Raji (cell line): ENCODE results near the gene OGG1.

Experiments used
- POLR2A ChIP-seq: IDR thresholded peaks from 2 replicates; pipeline ENCODE4 v1.6.1; 2011; ENCODE audit warnings: low read depth, low read length, control low read depth; ENCODE audit not compliant: insufficient read depth

OGG1 gene

GRCh38 chr3:9786209-9786739, 36.5 kb downstream of the OGG1 start:
- TF ChIP-seq POLR2A, result no peak

DNA sequence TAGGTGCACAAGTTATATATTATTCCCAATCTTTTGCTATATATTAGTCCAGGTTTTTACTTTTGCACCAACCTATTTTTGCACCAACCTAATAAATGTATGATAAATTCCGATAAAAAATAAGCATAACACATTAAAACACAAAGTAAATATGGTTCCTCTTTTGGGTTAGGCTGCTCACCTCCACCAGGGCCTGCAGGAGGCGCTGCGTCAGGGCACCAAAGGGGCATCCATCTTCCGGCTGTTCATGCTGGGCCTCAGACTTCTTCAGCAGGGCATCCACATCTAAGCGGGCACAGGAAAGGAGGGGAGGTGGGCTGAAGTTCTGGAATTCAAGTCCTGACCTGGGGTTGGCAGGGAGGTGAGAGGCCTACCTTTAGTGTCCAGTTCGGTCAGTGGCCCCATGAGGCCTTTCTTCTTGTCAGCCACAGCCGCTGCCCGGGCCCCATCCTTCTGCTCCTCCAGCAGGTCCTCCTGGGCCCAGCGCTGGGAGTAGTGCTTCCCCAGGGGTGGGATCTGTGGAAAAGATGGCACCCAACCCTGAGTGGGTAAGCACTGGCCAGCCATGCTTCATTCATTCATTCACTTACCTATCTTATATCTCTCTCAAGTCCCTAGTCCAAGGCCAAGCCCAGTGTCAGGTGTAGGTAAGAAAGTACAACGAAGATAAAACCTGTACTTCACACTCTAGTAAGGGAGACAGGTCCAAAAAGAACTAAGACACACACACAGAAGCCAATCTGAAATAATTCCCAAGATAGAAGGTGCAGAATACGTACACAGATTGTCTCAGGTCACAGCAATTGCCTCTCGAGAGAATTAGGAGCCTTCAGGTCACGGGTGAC, 37.3 kb downstream of the OGG1 start:
- TF ChIP-seq POLR2A, result no peak

DNA sequence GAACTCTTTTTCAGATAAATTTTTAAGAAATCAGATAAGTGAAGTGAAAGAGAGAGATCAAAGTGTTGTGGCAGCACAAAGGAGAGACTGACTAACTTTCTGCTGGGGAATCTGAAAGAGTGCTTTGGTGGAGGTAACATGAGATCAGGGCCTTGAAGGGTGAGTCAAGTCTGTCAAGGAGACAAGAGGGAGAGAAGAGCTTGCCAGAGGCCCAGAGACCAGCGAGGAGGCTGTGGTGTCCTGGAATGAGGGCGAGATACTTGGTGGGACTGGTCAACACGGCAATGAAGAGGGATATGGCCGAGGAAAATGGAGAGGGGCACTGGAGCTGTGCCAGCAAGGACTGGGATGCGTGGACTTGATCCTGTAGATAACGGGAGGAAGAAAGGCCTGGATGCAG, 38.0 kb downstream of the OGG1 start:
- TF ChIP-seq POLR2A, result no peak

GRCh38 chr3:9791127-9791526, 41.4 kb downstream of the OGG1 start:
- TF ChIP-seq POLR2A, result 0 out of 2 replicates have a peak, but pooled peaks have one; percentile 11

DNA sequence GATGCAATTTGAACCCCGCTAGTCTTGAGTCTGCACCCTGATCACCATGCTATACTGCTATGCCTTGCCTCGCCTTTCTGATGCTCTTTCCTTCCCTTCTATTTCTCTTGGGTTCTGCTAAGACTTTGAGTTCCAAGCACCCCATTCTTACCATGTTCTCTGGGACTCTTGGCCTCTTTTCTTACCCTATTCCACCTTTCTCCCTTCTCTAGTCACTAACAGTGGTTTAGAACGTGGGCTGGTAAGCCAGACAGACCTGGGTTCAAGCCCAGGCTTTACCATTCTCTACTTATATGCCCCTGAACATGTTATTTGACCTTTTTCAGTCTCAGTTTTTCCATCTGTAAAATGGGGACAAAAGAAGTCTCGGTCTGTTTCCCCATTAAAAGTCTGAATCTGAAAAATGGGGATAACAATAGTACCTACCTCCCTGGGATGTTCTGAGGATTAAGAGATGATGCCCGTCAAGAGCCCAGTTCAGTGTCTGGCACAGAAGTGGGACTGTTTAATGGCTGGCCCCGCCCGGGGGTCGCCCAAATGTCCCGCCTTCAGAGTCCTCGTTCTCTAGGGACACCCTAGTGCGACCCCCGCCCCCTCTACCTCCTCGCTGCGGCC, 42.1 kb downstream of the OGG1 start:
- peak; percentile 41; the same call in 1 of the 2 replicates for TF ChIP-seq POLR2A

GRCh38 chr3:9792405-9793160, 42.8 kb downstream of the OGG1 start, which contains the start of the genes ARPC4 and TADA3:
ARPC4 (plus strand) TSS chr3:9793082; CDS start chr3:9793122, 40 bp downstream.
TADA3 (minus strand) TSS chr3:9792473; CDS start chr3:9791466, 1,007 bp downstream.
- TF ChIP-seq POLR2A, result peak; percentile 70

DNA sequence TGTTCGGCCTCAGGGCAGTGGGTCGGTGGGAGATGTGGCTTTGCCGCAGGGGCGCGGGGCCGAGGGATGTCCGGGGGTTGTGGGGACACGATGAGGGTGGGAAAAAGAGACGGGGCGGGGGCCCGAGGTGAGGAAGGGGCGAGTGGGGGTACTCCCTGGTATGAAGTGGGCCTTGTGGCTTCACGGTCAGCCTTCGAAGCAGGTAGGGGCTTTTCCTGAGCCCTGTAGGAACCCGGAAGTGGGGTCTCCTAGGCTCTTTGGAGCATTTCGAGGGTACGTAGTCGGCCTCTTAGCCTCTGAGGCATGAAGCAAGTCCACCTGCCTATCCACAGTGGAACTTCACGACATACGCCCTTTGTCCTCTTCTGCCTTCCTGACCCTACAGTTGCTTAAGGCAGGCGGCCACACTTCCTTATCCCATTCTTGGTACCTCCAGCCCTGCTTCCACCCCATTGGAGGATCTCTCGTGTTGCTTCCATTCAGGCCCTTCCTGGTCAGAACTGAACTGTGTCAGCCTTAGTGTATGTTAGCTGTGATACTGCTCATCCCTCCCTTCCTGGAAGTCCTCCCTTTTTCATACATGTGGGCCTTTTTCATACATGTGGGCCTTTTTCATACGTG, 43.5 kb downstream of the OGG1 start:
- no peak; the same call in 1 of the 2 replicates for TF ChIP-seq POLR2A

GRCh38 chr3:9794400-9794799, 44.6 kb downstream of the OGG1 start:
- no peak for TF ChIP-seq POLR2A

DNA sequence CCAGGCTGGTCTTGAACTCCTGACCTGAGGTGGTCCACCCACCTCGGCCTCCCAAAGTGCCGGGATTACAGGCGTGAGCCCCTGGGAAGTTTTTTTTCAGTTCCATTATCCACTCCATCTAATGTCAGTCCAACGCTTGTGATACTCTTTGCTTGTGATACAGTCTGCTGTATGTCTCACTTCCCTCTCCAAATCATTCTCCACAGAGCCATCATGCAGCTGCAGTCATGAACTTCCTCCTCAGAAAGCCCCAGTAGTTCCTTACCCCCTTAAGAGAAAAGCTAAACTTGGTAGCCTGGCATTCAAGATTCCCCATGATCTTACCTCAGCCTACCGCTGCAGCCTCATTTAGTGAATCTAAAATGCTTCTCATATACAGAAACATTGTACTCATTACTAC, 45.5 kb downstream of the OGG1 start:
- TF ChIP-seq POLR2A, result no peak

DNA sequence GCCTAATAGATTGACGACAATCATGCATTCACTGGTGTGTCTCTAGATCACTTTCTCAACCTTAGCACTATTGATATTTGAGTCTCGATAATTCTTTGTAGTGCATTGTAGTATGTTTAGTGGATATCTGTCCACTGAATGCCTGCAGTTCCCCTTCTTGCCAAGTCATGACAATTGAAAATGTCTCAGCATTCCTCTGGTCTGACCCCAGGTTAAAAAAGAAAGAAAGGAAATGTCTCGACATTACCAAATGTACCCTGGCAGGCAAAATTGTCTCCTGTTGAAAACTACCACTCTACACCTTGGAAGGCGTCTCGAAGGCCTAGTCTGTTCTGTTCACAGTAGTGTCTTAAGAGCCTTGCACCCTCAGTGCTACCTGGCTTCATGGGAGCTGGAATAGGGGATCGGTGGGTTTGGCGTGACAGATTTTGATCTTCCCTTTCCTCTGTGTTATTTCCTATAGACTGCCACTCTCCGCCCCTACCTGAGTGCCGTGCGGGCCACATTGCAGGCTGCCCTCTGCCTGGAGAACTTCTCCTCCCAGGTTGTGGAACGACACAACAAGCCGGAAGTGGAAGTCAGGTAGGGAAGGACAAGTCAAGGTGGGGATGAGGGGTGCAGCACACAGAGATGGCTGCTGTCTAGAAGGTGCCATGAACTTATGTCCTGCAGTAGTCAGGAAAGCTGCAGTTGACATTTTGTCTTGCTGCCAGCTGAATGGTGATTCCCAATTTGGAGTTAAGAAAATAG, 47.6 kb downstream of the OGG1 start:
- TF ChIP-seq POLR2A, result no peak

DNA sequence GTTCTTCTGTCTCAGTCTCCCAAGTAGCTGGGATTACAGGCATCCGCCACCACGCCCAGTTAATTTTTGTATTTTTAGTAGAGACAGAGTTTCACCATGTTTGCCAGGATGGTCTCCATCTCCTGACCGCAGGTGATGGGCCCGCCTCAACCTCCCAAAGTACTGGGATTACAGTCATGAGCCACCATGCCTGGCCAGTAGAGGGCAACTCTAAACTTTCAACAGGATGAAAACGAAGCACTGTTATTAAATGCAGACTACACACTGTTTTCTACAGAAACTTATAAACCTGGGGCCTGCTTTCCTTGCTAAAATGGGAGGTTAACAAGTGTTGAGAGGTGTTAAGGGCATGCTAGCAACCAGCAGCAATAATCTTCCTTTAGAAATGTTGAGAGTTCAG, 50.8 kb downstream of the OGG1 start:
- no peak for TF ChIP-seq POLR2A

DNA sequence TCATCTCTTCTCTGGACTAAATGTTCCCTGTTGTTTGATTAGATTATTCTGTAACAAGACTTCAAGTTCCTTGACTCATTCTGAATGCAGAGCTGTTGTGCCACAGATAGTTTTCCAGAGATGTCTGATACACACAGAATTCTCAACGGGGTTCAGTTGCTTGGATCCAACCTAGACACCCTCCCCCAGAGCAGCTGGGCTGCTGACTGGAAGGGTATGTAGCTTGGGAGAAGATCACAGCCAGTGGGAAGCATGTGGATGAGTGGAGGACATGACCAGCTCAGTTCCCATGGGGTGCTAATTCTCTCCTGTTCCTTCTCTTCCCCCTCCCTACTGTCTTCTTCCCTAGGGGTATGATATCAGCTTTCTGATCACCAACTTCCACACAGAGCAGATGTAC, 53.7 kb downstream of the OGG1 start:
- no peak for TF ChIP-seq POLR2A

- TF ChIP-seq POLR2A, result no peak
These were observed 55.2 kb downstream of the OGG1 start for GRCh38 chr3:9804996-9805395.

- no peak for TF ChIP-seq POLR2A
These were observed 56.4 kb downstream of the OGG1 start for GRCh38 chr3:9806137-9806536.
